GM18498 (cell line): ENCODE results near the gene TMEM191C.
"Not testable (repeated sequence)": the region's sequence is repeated elsewhere in the genome, so short reads cannot be mapped to it uniquely, and the experiment has no call there.

ENCODE experiments used
- ATAC-seq: cut with Tn5 transposase; IDR thresholded peaks from one replicate; pipeline ENCODE4 v1.9.1; 2021; ENCODE audit warnings: mild to moderate bottlenecking, moderate library complexity; ENCODE audit not compliant: unreplicated experiment

The TMEM191C gene

GRCh38 chr22:21469097-21469994 is 2.2 kb downstream of the TMEM191C start:
- not testable (repeated sequence) for ATAC-seq

GRCh38 chr22:21472984-21473383 is 5.8 kb downstream of the TMEM191C start:
- ATAC-seq = not testable (repeated sequence)

GRCh38 chr22:21473664-21474063 is 6.5 kb downstream of the TMEM191C start:
- ATAC-seq = not testable (repeated sequence)

- ATAC-seq = not testable (repeated sequence)
Measured at GRCh38 chr22:21484039-21484438, 16.9 kb downstream of the TMEM191C start.

GRCh38 chr22:21487723-21488122 is 20.5 kb downstream of the TMEM191C start:
- ATAC-seq = not testable (repeated sequence)

- ATAC-seq = not testable (repeated sequence)
Measured at GRCh38 chr22:21489149-21489680, 22.0 kb downstream of the TMEM191C start.

- ATAC-seq = not testable (repeated sequence)
Measured at GRCh38 chr22:21490556-21490955, 23.4 kb downstream of the TMEM191C start.

GRCh38 chr22:21492271-21492670 is 25.1 kb downstream of the TMEM191C start:
- ATAC-seq = not testable (repeated sequence)

GRCh38 chr22:21493789-21494782 is 26.9 kb downstream of the TMEM191C start:
- not testable (repeated sequence) for ATAC-seq

- not testable (repeated sequence) for ATAC-seq
Measured at GRCh38 chr22:21497984-21498383, 30.8 kb downstream of the TMEM191C start.

- ATAC-seq = not testable (repeated sequence)
Measured at GRCh38 chr22:21498489-21498888, 31.3 kb downstream of the TMEM191C start.

GRCh38 chr22:21499623-21500506 is 32.7 kb downstream of the TMEM191C start:
- ATAC-seq = not testable (repeated sequence)

GRCh38 chr22:21510397-21510796 is 43.2 kb downstream of the TMEM191C start:
- ATAC-seq = not testable (repeated sequence)

GRCh38 chr22:21512022-21512421 is 44.8 kb downstream of the TMEM191C start:
- ATAC-seq = not testable (repeated sequence)

- ATAC-seq = not testable (repeated sequence)
Measured at GRCh38 chr22:21514117-21514516, 46.9 kb downstream of the TMEM191C start.

- ATAC-seq = not testable (repeated sequence)
Measured at GRCh38 chr22:21515234-21515633, 48.0 kb downstream of the TMEM191C start.

- ATAC-seq = not testable (repeated sequence)
Measured at GRCh38 chr22:21516522-21516921, 49.3 kb downstream of the TMEM191C start.

- peak; percentile 77 for ATAC-seq
Measured at GRCh38 chr22:21516970-21517764, 50.0 kb downstream of the TMEM191C start.
